Measurements from ENCODE around the gene ADGRV1.
"Not testable (repeated sequence)": the region's sequence is repeated elsewhere in the genome, so short reads cannot be mapped to it uniquely, and the experiment has no call there.

ADGRV1 gene

GRCh38 chr5:90585337-90585986, 26.9 kb downstream of the ADGRV1 start:
- DNase-seq, result no peak
- in situ Hi-C loops (cut with HindIII; ENCODE audit: low pct_ligation_motif_present, low pct_unique_long_range_greater_than_20kb, low sequenced_read_pairs), result no loop called here

DNA sequence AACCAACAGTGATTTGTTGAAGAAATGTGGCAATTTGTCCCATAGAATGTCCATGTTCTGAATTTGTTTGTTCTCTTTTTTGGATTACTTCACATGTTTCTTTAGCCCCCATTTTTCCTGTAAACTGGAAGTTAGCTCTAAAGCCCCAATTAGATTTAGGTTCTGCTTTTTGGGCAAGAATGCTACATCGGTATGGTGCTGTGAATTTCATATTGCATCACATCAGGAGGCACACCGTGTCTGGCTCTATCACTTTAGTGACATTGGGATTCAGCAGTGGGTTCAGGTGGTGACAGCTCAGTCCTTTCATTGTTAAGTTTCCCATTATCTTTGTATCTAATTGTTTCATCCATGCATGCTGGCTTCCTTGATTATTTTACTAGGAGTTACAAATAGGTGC, 27.9 kb downstream of the ADGRV1 start:
- in situ Hi-C loops (cut with HindIII; ENCODE audit: low pct_ligation_motif_present, low pct_unique_long_range_greater_than_20kb, low sequenced_read_pairs), result no loop called here

GRCh38 chr5:90590170-90590569, 31.6 kb downstream of the ADGRV1 start:
- in situ Hi-C loops (cut with HindIII; ENCODE audit: low pct_ligation_motif_present, low pct_unique_long_range_greater_than_20kb, low sequenced_read_pairs), result no loop called here
- DNase-seq, result no peak

More for the DNA sequence above, 27.9 kb downstream of the ADGRV1 start:
- DNase-seq, result no peak

- in situ Hi-C loops (cut with HindIII; ENCODE audit: low pct_ligation_motif_present, low pct_unique_long_range_greater_than_20kb, low sequenced_read_pairs); DNase-seq: not testable (repeated sequence)
These were observed 34.5 kb downstream of the ADGRV1 start for GRCh38 chr5:90593083-90593482.

- in situ Hi-C loops (cut with HindIII; ENCODE audit: low pct_ligation_motif_present, low pct_unique_long_range_greater_than_20kb, low sequenced_read_pairs); DNase-seq: not testable (repeated sequence)
These were observed 37.2 kb downstream of the ADGRV1 start for GRCh38 chr5:90595766-90596165.

DNA sequence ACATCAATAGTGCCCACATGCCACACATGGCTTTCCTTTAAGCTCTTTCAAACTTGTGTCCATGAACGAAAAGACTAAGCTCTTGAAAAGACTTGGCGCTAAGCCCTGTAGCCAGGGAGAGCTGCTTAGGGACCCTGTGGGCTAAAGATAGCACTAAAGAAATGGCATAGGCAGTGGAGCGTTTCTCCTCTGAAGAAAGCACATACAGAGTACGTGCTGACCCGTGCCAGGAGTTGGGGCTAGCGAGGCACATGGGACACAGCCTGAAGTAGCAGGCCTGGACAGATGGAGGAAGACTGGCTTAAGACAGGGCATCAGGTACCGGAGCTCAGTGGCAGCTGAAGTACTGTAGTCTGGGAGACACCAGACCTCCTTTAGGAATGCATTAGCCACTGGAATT, 39.7 kb downstream of the ADGRV1 start:
- in situ Hi-C loops (cut with HindIII; ENCODE audit: low pct_ligation_motif_present, low pct_unique_long_range_greater_than_20kb, low sequenced_read_pairs), result no loop called here
- no peak for DNase-seq

GRCh38 chr5:90600307-90600706, 41.7 kb downstream of the ADGRV1 start:
- DNase-seq; in situ Hi-C loops (cut with HindIII; ENCODE audit: low pct_ligation_motif_present, low pct_unique_long_range_greater_than_20kb, low sequenced_read_pairs): not testable (repeated sequence)

DNA sequence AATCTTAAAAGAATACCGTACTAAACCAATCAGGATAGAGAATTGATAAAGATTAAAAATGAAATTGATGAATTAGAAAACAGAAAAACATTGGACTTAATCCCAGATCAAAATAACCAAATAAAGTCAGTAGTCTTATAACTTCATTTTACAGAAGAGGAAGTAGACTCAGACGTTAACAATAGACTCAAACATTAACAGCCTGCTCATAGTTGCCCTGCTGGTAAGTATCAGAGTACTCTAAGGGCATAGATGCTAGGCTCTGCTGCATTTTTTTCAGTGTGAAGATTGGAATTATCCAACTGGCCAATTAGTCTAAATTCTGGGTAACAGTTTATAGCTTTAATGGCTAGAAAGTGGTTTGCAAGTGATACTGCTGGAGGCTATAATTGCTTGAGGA, 42.9 kb downstream of the ADGRV1 start:
- no peak for DNase-seq

GRCh38 chr5:90602681-90603080, 44.1 kb downstream of the ADGRV1 start:
- no peak for DNase-seq
- in situ Hi-C loops (cut with HindIII; ENCODE audit: low pct_ligation_motif_present, low pct_unique_long_range_greater_than_20kb, low sequenced_read_pairs), result no loop called here

More for the DNA sequence above, 42.9 kb downstream of the ADGRV1 start:
- in situ Hi-C loops (cut with HindIII; ENCODE audit: low pct_ligation_motif_present, low pct_unique_long_range_greater_than_20kb, low sequenced_read_pairs), result no loop called here

DNA sequence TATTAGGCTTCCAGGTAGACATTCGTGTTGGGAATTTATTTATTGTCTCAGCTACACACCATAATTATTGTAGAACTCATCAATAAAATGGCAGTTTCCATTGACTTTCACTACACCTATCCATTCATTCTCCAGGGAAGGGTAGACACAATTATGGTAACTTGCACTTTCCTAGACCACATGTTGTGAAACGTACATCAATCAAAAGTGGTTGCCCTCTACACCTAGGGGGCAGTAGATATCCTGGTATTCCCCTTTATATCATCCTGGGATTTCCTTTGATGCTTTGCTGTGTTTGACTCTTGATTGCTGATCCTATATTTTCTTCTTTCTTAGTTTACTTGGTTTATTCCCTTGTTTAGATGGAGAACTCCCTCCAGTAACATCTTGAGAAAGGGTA, 47.9 kb downstream of the ADGRV1 start:
- in situ Hi-C loops (cut with HindIII; ENCODE audit: low pct_ligation_motif_present, low pct_unique_long_range_greater_than_20kb, low sequenced_read_pairs), result no loop called here
- peak; percentile 32 for DNase-seq

GRCh38 chr5:90612919-90613318, 54.3 kb downstream of the ADGRV1 start:
- in situ Hi-C loops (cut with HindIII; ENCODE audit: low pct_ligation_motif_present, low pct_unique_long_range_greater_than_20kb, low sequenced_read_pairs), result no loop called here
- DNase-seq, result no peak

- in situ Hi-C loops (cut with HindIII; ENCODE audit: low pct_ligation_motif_present, low pct_unique_long_range_greater_than_20kb, low sequenced_read_pairs), result no loop called here
- DNase-seq, result no peak
These were observed 54.9 kb downstream of the ADGRV1 start for GRCh38 chr5:90613459-90613858.

DNA sequence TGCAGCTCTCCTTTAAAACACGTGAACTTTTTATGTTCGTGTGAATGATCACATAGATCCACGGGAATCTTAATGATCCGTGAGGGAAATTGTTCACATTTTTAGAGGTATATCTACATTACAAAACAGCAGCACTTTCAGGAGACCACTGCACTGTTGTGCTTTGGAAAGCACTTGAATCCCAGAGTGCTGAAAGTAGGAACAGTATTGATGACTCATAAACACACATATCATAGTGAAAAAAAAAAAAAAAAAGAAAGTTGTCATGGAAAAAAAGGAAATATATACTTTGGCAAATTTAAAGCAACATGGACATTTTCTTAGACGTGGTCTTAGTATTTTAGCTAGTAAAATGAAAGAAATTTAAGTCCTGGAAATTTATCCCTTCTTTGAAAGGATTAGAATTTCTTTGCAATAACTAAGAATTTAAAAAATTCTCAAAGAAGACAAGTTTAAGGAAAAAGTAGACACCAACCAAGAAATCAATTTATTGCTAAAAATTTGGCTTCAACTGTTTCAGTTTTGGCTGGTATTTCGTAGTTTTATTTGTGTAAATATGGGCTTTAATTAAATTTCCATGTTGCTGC, 55.4 kb downstream of the ADGRV1 start:
- peak; percentile 41 for DNase-seq
- in situ Hi-C loops (cut with HindIII; ENCODE audit: low pct_ligation_motif_present, low pct_unique_long_range_greater_than_20kb, low sequenced_read_pairs), result no loop called here

GRCh38 chr5:90615355-90615754, 56.8 kb downstream of the ADGRV1 start:
- in situ Hi-C loops (cut with HindIII; ENCODE audit: low pct_ligation_motif_present, low pct_unique_long_range_greater_than_20kb, low sequenced_read_pairs), result no loop called here
- no peak for DNase-seq

- in situ Hi-C loops (cut with HindIII; ENCODE audit: low pct_ligation_motif_present, low pct_unique_long_range_greater_than_20kb, low sequenced_read_pairs), result no loop called here
- DNase-seq, result no peak
These were observed 59.5 kb downstream of the ADGRV1 start for GRCh38 chr5:90618071-90618470.

- DNase-seq; in situ Hi-C loops (cut with HindIII; ENCODE audit: low pct_ligation_motif_present, low pct_unique_long_range_greater_than_20kb, low sequenced_read_pairs): not testable (repeated sequence)
These were observed 61.2 kb downstream of the ADGRV1 start for GRCh38 chr5:90619762-90620161.

DNA sequence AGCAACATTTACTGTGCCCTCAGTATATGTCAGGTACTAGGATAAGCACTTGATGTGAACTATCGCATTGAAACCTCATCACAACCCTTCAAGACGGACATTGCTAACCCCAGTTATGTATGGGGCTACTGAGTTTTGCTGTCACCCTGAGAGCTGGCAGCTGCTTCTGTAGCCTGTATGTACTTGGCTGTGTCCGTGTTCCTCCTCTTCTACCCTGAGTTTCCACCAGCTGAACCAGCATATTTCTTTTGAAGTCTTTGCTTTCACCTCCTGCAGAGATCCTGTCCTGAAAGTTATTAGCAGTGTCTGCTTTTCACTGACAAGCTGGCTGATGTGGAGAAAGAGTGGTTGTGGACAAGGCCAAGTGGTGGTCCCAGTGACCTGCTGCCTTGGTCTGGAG, 63.3 kb downstream of the ADGRV1 start:
- no peak for DNase-seq
- in situ Hi-C loops (cut with HindIII; ENCODE audit: low pct_ligation_motif_present, low pct_unique_long_range_greater_than_20kb, low sequenced_read_pairs), result no loop called here

DNA sequence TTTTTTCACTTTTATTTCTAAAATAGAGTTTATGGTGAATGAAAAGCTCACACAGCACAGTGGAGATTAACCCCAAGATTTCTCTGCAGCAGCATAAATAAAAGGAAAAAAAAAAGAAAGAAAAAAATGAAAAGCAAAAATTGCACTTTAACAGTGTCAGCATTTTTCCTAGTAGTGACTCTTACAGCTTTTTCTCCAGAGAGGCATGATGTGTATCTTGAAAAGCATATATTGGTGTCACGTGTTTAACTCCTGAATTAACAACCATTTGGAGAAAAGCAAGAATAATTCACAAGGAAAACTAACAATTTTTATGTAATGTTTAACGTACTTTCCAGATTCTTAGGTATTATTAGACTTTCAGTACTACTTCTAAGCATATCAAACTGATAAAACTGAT, 67.9 kb downstream of the ADGRV1 start:
- in situ Hi-C loops (cut with HindIII; ENCODE audit: low pct_ligation_motif_present, low pct_unique_long_range_greater_than_20kb, low sequenced_read_pairs), result no loop called here
- no peak for DNase-seq

DNA sequence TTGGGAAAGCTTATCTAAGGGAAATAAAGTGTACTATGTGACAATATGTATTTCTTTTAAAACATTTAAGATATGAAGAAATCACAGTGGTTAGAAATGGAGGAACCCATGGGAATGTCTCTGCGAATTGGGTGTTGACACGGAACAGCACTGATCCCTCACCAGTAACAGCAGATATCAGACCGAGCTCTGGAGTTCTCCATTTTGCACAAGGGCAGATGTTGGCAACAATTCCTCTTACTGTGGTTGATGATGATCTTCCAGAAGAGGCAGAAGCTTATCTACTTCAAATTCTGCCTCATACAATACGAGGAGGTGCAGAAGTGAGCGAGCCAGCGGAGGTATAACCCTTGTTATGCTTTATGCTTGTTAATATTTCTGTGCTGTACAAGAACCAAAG, 69.9 kb downstream of the ADGRV1 start:
- no peak for DNase-seq
- in situ Hi-C loops (cut with HindIII; ENCODE audit: low pct_ligation_motif_present, low pct_unique_long_range_greater_than_20kb, low sequenced_read_pairs), result no loop called here

DNA sequence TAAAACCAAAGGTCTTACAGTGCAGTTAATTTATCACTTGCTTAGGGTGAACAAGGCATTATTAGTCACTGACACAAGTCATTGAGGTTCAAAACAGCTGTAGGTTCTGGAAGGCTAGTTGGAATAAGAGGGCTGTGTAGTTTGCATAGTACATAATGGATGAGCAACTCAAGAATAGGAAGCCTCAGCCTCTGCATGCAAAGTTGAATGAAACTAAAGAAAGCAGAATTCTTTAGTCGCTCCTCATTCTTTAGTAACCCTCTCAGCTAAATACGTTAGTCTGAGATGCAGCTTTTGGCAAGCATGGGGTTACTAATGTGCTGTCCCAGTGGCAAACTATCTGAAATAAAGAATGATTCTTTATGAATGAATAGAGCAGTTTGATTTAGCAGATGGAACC, 74.2 kb downstream of the ADGRV1 start:
- in situ Hi-C loops (cut with HindIII; ENCODE audit: low pct_ligation_motif_present, low pct_unique_long_range_greater_than_20kb, low sequenced_read_pairs), result no loop called here

More for the DNA sequence above, 74.2 kb downstream of the ADGRV1 start:
- no peak for DNase-seq
